ENCODE data around the gene TMEM245.

DNA sequence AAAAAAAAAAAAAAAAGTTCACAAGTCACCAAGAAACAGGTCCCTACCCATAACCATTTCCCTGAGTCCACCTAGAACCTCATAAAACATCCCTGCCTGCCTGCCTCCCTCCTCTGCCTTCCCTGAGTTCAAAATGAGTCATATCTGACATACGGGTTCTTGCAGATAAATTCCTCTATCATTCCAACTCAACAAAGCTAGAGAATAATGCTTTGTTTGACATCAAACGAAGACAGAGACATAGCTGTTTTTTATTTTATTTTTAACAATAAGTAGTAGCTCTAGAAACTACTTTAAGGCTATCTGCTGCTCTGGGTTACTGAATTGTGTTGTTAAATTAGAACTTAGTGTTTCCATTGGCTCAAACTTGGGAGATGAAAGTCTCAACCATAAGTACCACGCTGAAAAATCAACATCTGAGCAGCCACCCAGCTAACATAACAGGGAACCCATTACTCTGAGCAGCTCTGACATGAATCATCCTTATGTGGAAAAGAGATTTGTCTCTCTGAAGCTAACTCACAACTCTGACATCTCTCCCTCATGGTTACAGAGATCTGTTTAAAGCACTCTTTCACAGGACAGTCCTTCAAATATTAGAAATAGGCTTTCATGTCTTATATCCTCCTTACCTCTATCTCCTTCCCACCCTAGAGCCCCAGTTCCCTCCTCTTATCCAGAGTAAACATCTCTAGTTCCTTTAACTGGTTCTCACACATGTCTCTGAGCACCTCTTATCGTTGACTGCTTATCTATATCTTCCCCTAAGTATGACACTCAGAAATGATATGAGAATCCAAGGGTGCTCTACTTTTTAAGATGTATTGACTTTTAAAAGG, 12.1 kb downstream of the TMEM245 start:
- TF ChIP-seq, protein P1, sequence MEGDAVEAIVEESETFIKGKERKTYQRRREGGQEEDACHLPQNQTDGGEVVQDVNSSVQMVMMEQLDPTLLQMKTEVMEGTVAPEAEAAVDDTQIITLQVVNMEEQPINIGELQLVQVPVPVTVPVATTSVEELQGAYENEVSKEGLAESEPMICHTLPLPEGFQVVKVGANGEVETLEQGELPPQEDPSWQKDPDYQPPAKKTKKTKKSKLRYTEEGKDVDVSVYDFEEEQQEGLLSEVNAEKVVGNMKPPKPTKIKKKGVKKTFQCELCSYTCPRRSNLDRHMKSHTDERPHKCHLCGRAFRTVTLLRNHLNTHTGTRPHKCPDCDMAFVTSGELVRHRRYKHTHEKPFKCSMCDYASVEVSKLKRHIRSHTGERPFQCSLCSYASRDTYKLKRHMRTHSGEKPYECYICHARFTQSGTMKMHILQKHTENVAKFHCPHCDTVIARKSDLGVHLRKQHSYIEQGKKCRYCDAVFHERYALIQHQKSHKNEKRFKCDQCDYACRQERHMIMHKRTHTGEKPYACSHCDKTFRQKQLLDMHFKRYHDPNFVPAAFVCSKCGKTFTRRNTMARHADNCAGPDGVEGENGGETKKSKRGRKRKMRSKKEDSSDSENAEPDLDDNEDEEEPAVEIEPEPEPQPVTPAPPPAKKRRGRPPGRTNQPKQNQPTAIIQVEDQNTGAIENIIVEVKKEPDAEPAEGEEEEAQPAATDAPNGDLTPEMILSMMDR (IDR thresholded peaks at IDR 0.05), result no peak
- no peak for TF ChIP-seq POLR2A (IDR thresholded peaks at IDR 0.05; ENCODE audit: low read length)
- no peak for TF ChIP-seq ZSCAN20 (CRISPR knock-in tag; IDR thresholded peaks at IDR 0.05)
- TF ChIP-seq, protein P2, sequence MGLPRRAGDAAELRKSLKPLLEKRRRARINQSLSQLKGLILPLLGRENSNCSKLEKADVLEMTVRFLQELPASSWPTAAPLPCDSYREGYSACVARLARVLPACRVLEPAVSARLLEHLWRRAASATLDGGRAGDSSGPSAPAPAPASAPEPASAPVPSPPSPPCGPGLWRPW (IDR thresholded peaks at IDR 0.05), result no peak
- TF ChIP-seq CHD2 (IDR thresholded peaks at IDR 0.05; ENCODE audit: low read length, partially characterized antibody), result no peak
- TF ChIP-seq RFX5 (IDR thresholded peaks at IDR 0.05), result no peak
- TF ChIP-seq ZFP36 (IDR thresholded peaks at IDR 0.05; ENCODE audit: borderline replicate concordance, partially characterized antibody), result no peak
- no peak for TF ChIP-seq HOXB13 (CRISPR knock-in tag; IDR thresholded peaks at IDR 0.05; ENCODE audit: low read depth)
- no peak for TF ChIP-seq EP300 (IDR thresholded peaks at IDR 0.05)
- TF ChIP-seq, protein P3, sequence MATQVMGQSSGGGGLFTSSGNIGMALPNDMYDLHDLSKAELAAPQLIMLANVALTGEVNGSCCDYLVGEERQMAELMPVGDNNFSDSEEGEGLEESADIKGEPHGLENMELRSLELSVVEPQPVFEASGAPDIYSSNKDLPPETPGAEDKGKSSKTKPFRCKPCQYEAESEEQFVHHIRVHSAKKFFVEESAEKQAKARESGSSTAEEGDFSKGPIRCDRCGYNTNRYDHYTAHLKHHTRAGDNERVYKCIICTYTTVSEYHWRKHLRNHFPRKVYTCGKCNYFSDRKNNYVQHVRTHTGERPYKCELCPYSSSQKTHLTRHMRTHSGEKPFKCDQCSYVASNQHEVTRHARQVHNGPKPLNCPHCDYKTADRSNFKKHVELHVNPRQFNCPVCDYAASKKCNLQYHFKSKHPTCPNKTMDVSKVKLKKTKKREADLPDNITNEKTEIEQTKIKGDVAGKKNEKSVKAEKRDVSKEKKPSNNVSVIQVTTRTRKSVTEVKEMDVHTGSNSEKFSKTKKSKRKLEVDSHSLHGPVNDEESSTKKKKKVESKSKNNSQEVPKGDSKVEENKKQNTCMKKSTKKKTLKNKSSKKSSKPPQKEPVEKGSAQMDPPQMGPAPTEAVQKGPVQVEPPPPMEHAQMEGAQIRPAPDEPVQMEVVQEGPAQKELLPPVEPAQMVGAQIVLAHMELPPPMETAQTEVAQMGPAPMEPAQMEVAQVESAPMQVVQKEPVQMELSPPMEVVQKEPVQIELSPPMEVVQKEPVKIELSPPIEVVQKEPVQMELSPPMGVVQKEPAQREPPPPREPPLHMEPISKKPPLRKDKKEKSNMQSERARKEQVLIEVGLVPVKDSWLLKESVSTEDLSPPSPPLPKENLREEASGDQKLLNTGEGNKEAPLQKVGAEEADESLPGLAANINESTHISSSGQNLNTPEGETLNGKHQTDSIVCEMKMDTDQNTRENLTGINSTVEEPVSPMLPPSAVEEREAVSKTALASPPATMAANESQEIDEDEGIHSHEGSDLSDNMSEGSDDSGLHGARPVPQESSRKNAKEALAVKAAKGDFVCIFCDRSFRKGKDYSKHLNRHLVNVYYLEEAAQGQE (IDR thresholded peaks at IDR 0.05), result no peak
- no peak for TF ChIP-seq CEBPB (IDR thresholded peaks at IDR 0.05)
